Activated gamma-delta T cell treated with anti-CD3 and anti-CD28 coated beads, Interleukin-2, amount 50 U/mL, for 16 hours (primary cell): Measurements from ENCODE around the gene IRGQ.

ENCODE experiments used
- DNase-seq: peaks from one replicate; pipeline ENCODE4 v3.0.0-alpha.2; 2020; ENCODE audit warnings: low read depth

IRGQ gene

GRCh38 chr19:43540381-43540780 is 55.6 kb downstream of the IRGQ start:
- DNase-seq: no peak

- no peak for DNase-seq
Observed at GRCh38 chr19:43538922-43539321, 57.0 kb downstream of the IRGQ start.

- peak; percentile 12 for DNase-seq
Observed at GRCh38 chr19:43534816-43535761, 60.8 kb downstream of the IRGQ start.
